Neural progenitor cell (in vitro differentiated cells): Measurements from ENCODE around the gene CD3D. TPM values are rescaled to one million over a fixed set of nuclear protein-coding genes. Genes with fewer than 3 reads are reported as not detected.

Experiments used
- DNase-seq: peaks from one replicate; pipeline ENCODE4 v3.0.0-alpha.2; 2016; ENCODE audit warnings: low spot score
- H2AFZ ChIP-seq: fragments of 200-600 bp; sonication (generic); replicated peaks from 2 replicates; pipeline ENCODE4 v1.6.1; 2016; ENCODE audit warnings: antibody characterized with exemption
- H3F3A ChIP-seq: fragments of 200-600 bp; sonication (generic); 2 replicates; pipeline ENCODE4 v1.6.1; 2016; ENCODE audit warnings: antibody characterized with exemption, low read depth
- H3K27ac ChIP-seq: fragments of 200-600 bp; sonication (generic); 2 replicates; pipeline ENCODE4 v1.5.1; 2016; ENCODE audit warnings: mild to moderate bottlenecking
- H3K27me3 ChIP-seq: fragments of 200-600 bp; sonication (generic); 2 replicates; pipeline ENCODE4 v1.6.1; 2016; ENCODE audit warnings: mild to moderate bottlenecking, moderate library complexity
- H3K36me3 ChIP-seq: fragments of 200-600 bp; sonication (generic); 2 replicates; pipeline ENCODE4 v1.5.1; 2016
- H3K4me1 ChIP-seq: fragments of 200-600 bp; sonication (generic); 2 replicates; pipeline ENCODE4 v1.6.1; 2016; ENCODE audit warnings: mixed run types
- H3K4me2 ChIP-seq: fragments of 200-600 bp; sonication (generic); 2 replicates; pipeline ENCODE4 v1.6.1; 2016
- H3K4me3 ChIP-seq: fragments of 200-600 bp; sonication (generic); 2 replicates; pipeline ENCODE4 v1.5.1; 2016
- H3K79me2 ChIP-seq: fragments of 200-600 bp; sonication (generic); 2 replicates; pipeline ENCODE4 v1.6.1; 2016; ENCODE audit warnings: low read depth
- H3K9ac ChIP-seq: fragments of 200-600 bp; sonication (generic); 2 replicates; pipeline ENCODE4 v1.6.1; 2016
- H3K9me3 ChIP-seq: fragments of 200-600 bp; sonication (generic); 2 replicates; pipeline ENCODE4 v1.5.1; 2016; ENCODE audit warnings: low read depth
- H4K20me1 ChIP-seq: fragments of 200-600 bp; sonication (generic); 2 replicates; pipeline ENCODE4 v1.6.1; 2016; ENCODE audit warnings: low read depth
- H3K27ac Mint-ChIP-seq: 3 replicates; pipeline ENCODE4 v1.8.0; 2021; ENCODE audit warnings: mixed read lengths
- H3K27me3 Mint-ChIP-seq: 2 replicates; pipeline ENCODE4 v1.8.0; 2022; ENCODE audit warnings: low read depth, mild to moderate bottlenecking, inconsistent platforms, moderate library complexity, mixed read lengths; ENCODE audit not compliant: insufficient read depth
- H3K36me3 Mint-ChIP-seq: 3 replicates; pipeline ENCODE4 v1.8.0; 2021; ENCODE audit warnings: mixed read lengths
- H3K4me1 Mint-ChIP-seq: 3 replicates; pipeline ENCODE4 v1.8.0; 2021; ENCODE audit warnings: mixed read lengths
- H3K4me3 Mint-ChIP-seq: 3 replicates; pipeline ENCODE4 v1.8.0; 2021; ENCODE audit warnings: mild to moderate bottlenecking, moderate library complexity, mixed read lengths
- H3K9me3 Mint-ChIP-seq: 3 replicates; pipeline ENCODE4 v1.8.0; 2020; ENCODE audit warnings: mixed read lengths
- EZH2 ChIP-seq: fragments of 200-600 bp; sonication (generic); IDR thresholded peaks from 2 replicates; pipeline ENCODE4 v1.6.1; 2017; ENCODE audit warnings: antibody characterized with exemption, mild to moderate bottlenecking, moderate library complexity
- EZH2phosphoT487 ChIP-seq: fragments of 200-600 bp; sonication (generic); IDR thresholded peaks from 2 replicates; pipeline ENCODE4 v1.6.1; 2017; ENCODE audit warnings: antibody characterized with exemption
- total RNA-seq: library from RNA; depleted of rRNA; stranded (reverse); fragments of >200 nt; gene quantifications from 2 replicates; pipeline ENCODE4 v1.2.3, GENCODE V29; 2015; ENCODE audit warnings: low replicate concordance
- TF ChIP-seq, protein P1 (sequence below): fragments of 200-600 bp; sonication (generic); IDR thresholded peaks from 2 replicates; pipeline ENCODE4 v1.5.1; 2017; ENCODE audit warnings: antibody characterized with exemption, mild to moderate bottlenecking

The CD3D gene
- total RNA-seq, 1 donor from 2014 or later, result not detected

DNA sequence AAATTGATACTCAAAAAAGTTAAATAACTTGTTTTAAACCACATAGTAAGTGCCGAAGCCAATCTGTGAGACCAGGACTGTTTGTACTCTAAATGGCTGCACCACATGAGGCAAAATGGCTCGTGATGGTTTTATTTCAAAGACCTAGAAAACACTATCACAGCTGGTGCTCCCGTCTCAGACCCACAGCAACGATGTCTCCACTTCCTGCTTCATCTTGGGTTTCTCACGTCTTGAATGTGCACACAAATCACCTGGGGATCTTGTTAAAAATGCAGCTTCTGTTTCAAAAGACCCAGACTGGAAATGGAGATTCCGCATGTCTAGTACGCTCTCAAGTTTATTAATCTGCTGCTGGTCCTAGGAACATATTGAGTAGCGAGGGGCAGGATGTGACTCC lies 36.8 kb downstream of the CD3D start:
- Histone ChIP-seq H3F3A (no peaks in the 10 kb centered on the region), H3K9ac (no peak overlapping the region), H4K20me1 (no peaks in the 10 kb centered on the region), H3K4me3 (no peak overlapping the region), H3K4me2 (no peak overlapping the region), H3K36me3 (no peaks in the 10 kb centered on the region), H2AFZ (no peak overlapping the region), H3K27me3 (peaks cover 6% of the 10 kb centered on the region), H3K27ac (no peak overlapping the region), H3K4me1 (no peaks in the 10 kb centered on the region), H3K79me2 (no peaks in the 10 kb centered on the region), H3K9me3 (no peaks in the 10 kb centered on the region)
- no peak for DNase-seq
- no peaks in the 10 kb centered on the region for H3K36me3 Mint-ChIP-seq
- no peak for TF ChIP-seq EZH2phosphoT487
- no peak for TF ChIP-seq EZH2
- TF ChIP-seq, protein P1, sequence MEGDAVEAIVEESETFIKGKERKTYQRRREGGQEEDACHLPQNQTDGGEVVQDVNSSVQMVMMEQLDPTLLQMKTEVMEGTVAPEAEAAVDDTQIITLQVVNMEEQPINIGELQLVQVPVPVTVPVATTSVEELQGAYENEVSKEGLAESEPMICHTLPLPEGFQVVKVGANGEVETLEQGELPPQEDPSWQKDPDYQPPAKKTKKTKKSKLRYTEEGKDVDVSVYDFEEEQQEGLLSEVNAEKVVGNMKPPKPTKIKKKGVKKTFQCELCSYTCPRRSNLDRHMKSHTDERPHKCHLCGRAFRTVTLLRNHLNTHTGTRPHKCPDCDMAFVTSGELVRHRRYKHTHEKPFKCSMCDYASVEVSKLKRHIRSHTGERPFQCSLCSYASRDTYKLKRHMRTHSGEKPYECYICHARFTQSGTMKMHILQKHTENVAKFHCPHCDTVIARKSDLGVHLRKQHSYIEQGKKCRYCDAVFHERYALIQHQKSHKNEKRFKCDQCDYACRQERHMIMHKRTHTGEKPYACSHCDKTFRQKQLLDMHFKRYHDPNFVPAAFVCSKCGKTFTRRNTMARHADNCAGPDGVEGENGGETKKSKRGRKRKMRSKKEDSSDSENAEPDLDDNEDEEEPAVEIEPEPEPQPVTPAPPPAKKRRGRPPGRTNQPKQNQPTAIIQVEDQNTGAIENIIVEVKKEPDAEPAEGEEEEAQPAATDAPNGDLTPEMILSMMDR, result no peak
- H3K4me3 Mint-ChIP-seq, result no peak overlapping the region
- H3K27ac Mint-ChIP-seq, result no peak overlapping the region
- peaks cover 13% of the 10 kb centered on the region for H3K27me3 Mint-ChIP-seq
- H3K4me1 Mint-ChIP-seq, result peaks cover 4% of the 10 kb centered on the region
- no peaks in the 10 kb centered on the region for H3K9me3 Mint-ChIP-seq

DNA sequence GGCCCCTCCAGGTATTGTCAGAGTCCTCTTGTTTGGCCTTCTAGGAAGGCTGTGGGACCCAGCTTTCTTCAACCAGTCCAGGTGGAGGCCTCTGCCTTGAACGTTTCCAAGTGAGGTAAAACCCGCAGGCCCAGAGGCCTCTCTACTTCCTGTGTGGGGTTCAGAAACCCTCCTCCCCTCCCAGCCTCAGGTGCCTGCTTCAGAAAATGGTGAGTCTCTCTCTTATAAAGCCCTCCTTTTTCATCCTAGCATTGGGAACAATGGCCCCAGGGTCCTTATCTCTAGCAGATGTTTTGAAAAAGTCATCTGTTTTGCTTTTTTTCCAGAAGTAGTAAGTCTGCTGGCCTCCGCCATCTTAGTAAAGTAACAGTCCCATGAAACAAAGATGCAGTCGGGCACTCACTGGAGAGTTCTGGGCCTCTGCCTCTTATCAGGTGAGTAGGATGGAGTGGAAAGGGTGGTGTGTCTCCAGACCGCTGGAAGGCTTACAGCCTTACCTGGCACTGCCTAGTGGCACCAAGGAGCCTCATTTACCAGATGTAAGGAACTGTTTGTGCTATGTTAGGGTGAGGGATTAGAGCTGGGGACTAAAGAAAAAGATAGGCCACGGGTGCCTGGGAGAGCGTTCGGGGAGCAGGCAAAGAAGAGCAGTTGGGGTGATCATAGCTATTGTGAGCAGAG lies 37.8 kb downstream of the CD3D start, which contains the start of gene CD3E:
Gene CD3E (plus strand): TSS at position 163 of the 681 bp plus-strand sequence. CDS start 223 bp downstream, at position 386.
- DNase-seq, result no peak
- Mint-ChIP-seq H3K4me3 (no peak within 1 kb of the TSS), H3K27me3 (peaks cover 10% of the 10 kb centered on the region), H3K36me3 (no peaks in the 10 kb centered on the region), H3K4me1 (peaks cover 4% of the 10 kb centered on the region), H3K27ac (no peak within 1 kb of the TSS), H3K9me3 (no peaks in the 10 kb centered on the region)
- Histone ChIP-seq H3K36me3 (no peaks in the 10 kb centered on the region), H2AFZ (peak within 1 kb of the TSS; percentile 68), H3K4me3 (no peak within 1 kb of the TSS), H4K20me1 (no peaks in the 10 kb centered on the region), H3K27me3 (peaks cover 6% of the 10 kb centered on the region), H3F3A (no peaks in the 10 kb centered on the region), H3K27ac (no peak within 1 kb of the TSS), H3K79me2 (no peaks in the 10 kb centered on the region), H3K4me1 (no peaks in the 10 kb centered on the region), H3K9me3 (no peaks in the 10 kb centered on the region), H3K4me2 (no peak within 1 kb of the TSS), H3K9ac (no peak within 1 kb of the TSS)
- TF ChIP-seq, protein P1, result no peak
- TF ChIP-seq EZH2 (no peak), EZH2phosphoT487 (no peak)

GRCh38 chr11:118304227-118304567 lies 38.3 kb downstream of the CD3D start:
- Mint-ChIP-seq H3K27me3 (peaks cover 10% of the 10 kb centered on the region), H3K36me3 (no peaks in the 10 kb centered on the region), H3K27ac (no peak overlapping the region), H3K4me3 (no peak overlapping the region), H3K4me1 (peaks cover 4% of the 10 kb centered on the region), H3K9me3 (no peaks in the 10 kb centered on the region)
- Histone ChIP-seq H3K9ac (no peak overlapping the region), H4K20me1 (no peaks in the 10 kb centered on the region), H3K36me3 (no peaks in the 10 kb centered on the region), H3K4me1 (no peaks in the 10 kb centered on the region), H3K27ac (no peak overlapping the region), H3K27me3 (peaks cover 6% of the 10 kb centered on the region), H3K4me2 (no peak overlapping the region), H3F3A (no peaks in the 10 kb centered on the region), H3K4me3 (no peak overlapping the region), H2AFZ (no peak overlapping the region), H3K9me3 (no peaks in the 10 kb centered on the region), H3K79me2 (no peaks in the 10 kb centered on the region)
- no peak for DNase-seq
- TF ChIP-seq EZH2, result no peak
- TF ChIP-seq, protein P1, result no peak
- no peak for TF ChIP-seq EZH2phosphoT487
